Neural progenitor cell (in vitro differentiated cells): ENCODE data around the gene ARHGAP24.

Experiments used
- CTCF ChIP-seq: fragments of 200-600 bp; sonication (generic); IDR thresholded peaks from 2 replicates; pipeline ENCODE4 v1.5.1; 2017; ENCODE audit warnings: antibody characterized with exemption, mild to moderate bottlenecking
- EZH2phosphoT487 ChIP-seq: fragments of 200-600 bp; sonication (generic); IDR thresholded peaks from 2 replicates; pipeline ENCODE4 v1.6.1; 2017; ENCODE audit warnings: antibody characterized with exemption

GRCh38 chr4:85570388-85570787 lies 95.4 kb downstream of the ARHGAP24 start:
- TF ChIP-seq CTCF (no peak), EZH2phosphoT487 (no peak)
